PC-3 (cell line): ENCODE results near the gene DPP7. TPM values are rescaled to one million over a fixed set of nuclear protein-coding genes. Genes with fewer than 3 reads are reported as not detected.

Experiments used
- ATAC-seq: fragments of 200-7000 bp; cut with Tn5 transposase; 2 replicates; pipeline ENCODE4 v1.9.1; 2020; ENCODE audit warnings: mild to moderate bottlenecking, moderate library complexity
- BruUV-seq: library from RNA; stranded (reverse); fragments of 400-500 nt; replicated peaks from 2 replicates; lab custom pipeline; 2021; lab: Mats Ljungman, UMichigan
- CTCF ChIA-PET: fragments of 300-600 bp; sonication (Branson Sonifier 250); formaldehyde crosslinking; loops from one replicate; lab custom pipeline; 2022; ENCODE audit warnings: antibody characterized with exemption; lab: Charles Lee
- POLR2A ChIA-PET: fragments of 300-600 bp; sonication (Branson Sonifier 250); formaldehyde crosslinking; loops from one replicate; lab custom pipeline; 2022; ENCODE audit warnings: antibody characterized with exemption; ENCODE audit not compliant: unreplicated experiment; lab: Charles Lee
- DNase-seq: peaks from one replicate; pipeline ENCODE4 v3.0.0-alpha.2; 2015
- H2AFZ ChIP-seq: fragments of 300-600 bp; sonication (generic); 2 replicates; pipeline ENCODE4 v1.6.0; 2016; ENCODE audit warnings: antibody characterized with exemption, low read length
- H3F3A ChIP-seq: fragments of 300-600 bp; sonication (generic); one replicate; pipeline ENCODE4 v1.6.0; 2017; ENCODE audit warnings: antibody characterized with exemption, low read length, control low read depth, mild to moderate bottlenecking; ENCODE audit not compliant: unreplicated experiment
- H3K27ac ChIP-seq: fragments of 300-600 bp; sonication (generic); 2 replicates; pipeline ENCODE4 v1.5.1; 2016; ENCODE audit warnings: mild to moderate bottlenecking, low read length
- H3K27me3 ChIP-seq: fragments of 300-600 bp; sonication (generic); 2 replicates; pipeline ENCODE4 v1.6.1; 2016; ENCODE audit warnings: low read length, mixed read lengths
- H3K36me3 ChIP-seq: fragments of 300-600 bp; sonication (generic); 2 replicates; pipeline ENCODE4 v1.6.1; 2016; ENCODE audit warnings: low read depth, mixed run types, low read length, mixed read lengths
- H3K4me1 ChIP-seq: fragments of 300-600 bp; sonication (generic); 2 replicates; pipeline ENCODE4 v1.5.1; 2016; ENCODE audit warnings: low read length; ENCODE audit not compliant: insufficient read depth
- H3K4me2 ChIP-seq: fragments of 300-600 bp; sonication (generic); 2 replicates; pipeline ENCODE4 v1.6.0; 2016; ENCODE audit warnings: low read length
- H3K4me3 ChIP-seq: fragments of 300-600 bp; sonication (generic); 2 replicates; pipeline ENCODE4 v1.5.1; 2016; ENCODE audit warnings: mild to moderate bottlenecking, low read length, mixed read lengths
- H3K79me2 ChIP-seq: fragments of 300-600 bp; sonication (generic); 2 replicates; pipeline ENCODE4 v1.6.1; 2017; ENCODE audit warnings: low read length, mixed read lengths
- H3K9ac ChIP-seq: fragments of 300-600 bp; sonication (generic); 2 replicates; pipeline ENCODE4 v1.6.0; 2016; ENCODE audit warnings: mild to moderate bottlenecking, low read length
- H3K9me2 ChIP-seq: fragments of 300-600 bp; sonication (generic); replicated peaks from 2 replicates; pipeline ENCODE4 v1.6.1; 2016; ENCODE audit warnings: mixed run types, low read length, mixed read lengths
- H3K9me3 ChIP-seq: fragments of 300-600 bp; sonication (generic); 2 replicates; pipeline ENCODE4 v1.6.1; 2016; ENCODE audit warnings: low read length, mixed read lengths
- H4K20me1 ChIP-seq: fragments of 300-600 bp; sonication (generic); 2 replicates; pipeline ENCODE4 v1.6.1; 2016; ENCODE audit warnings: low read length, mixed read lengths
- EZH2 ChIP-seq: fragments of 300-600 bp; sonication (generic); IDR thresholded peaks from one replicate; pipeline ENCODE4 v1.6.1; 2017; ENCODE audit warnings: antibody characterized with exemption, mild to moderate bottlenecking, low read length; ENCODE audit not compliant: unreplicated experiment
- EZH2phosphoT487 ChIP-seq: fragments of 300-600 bp; sonication (generic); IDR thresholded peaks from 2 replicates; pipeline ENCODE4 v1.6.1; 2018; ENCODE audit warnings: mild to moderate bottlenecking, antibody characterized with exemption, low read length, borderline replicate concordance
- intact Hi-C: fragments of 100-400 bp; cut with micrococcal nuclease; formaldehyde crosslinking; loops from 2 replicates; pipeline ENCODE4 v1.9.0; 2023
- total RNA-seq: library from RNA; depleted of rRNA; stranded (reverse); fragments of >200 nt; gene quantifications from 2 replicates; pipeline ENCODE4 v1.2.3, GENCODE V29; 2014
- TF ChIP-seq, protein P1 (sequence below): fragments of 300-600 bp; sonication (generic); conservative IDR thresholded peaks from 2 replicates; pipeline ENCODE4 v1.5.1; 2017; ENCODE audit warnings: antibody characterized with exemption, low read depth, mild to moderate bottlenecking, low read length

Gene DPP7
- total RNA-seq, 1 experiment from 2014 or later, result 103 TPM

DNA sequence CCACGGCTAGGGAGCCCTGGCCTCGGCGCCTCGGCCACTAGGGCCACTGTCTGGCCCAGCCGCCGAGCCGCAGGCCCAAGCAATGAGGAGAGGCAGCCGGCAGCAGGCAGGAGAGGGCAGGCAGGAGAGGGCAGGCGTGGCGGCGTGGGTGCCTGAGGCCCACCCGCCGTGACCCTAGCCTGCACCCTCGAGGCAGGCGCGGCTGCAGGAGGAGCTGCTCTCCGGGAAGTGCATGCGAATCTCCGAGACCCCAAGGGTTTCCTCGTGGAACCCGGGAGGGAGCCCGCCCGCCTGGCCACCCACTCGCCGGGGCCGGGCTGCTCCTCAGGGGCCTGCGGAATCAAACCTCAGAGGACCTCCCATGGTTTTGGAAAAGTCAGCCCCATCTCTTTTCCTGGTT, 33.7 kb upstream of the DPP7 start:
- Histone ChIP-seq H3K27ac (no peak overlapping the region), H3K79me2 (no peaks in the 10 kb centered on the region), H3F3A (no peaks in the 10 kb centered on the region), H4K20me1 (no peaks in the 10 kb centered on the region), H3K4me3 (no peak overlapping the region), H2AFZ (no peak overlapping the region), H3K36me3 (no peaks in the 10 kb centered on the region), H3K4me1 (no peaks in the 10 kb centered on the region; the same call in 1 of the 2 replicates), H3K9me3 (no peaks in the 10 kb centered on the region), H3K27me3 (no peaks in the 10 kb centered on the region), H3K4me2 (no peak overlapping the region), H3K9ac (no peak overlapping the region), H3K9me2 (no peaks in the 10 kb centered on the region)
- no peak for DNase-seq
- no peak for ATAC-seq
- ChIA-PET CTCF (no interaction called here), POLR2A (no interaction called here)
- intact Hi-C loops, result no loop called here
- BruUV-seq, result no TSS peak
- no peak for TF ChIP-seq EZH2phosphoT487
- TF ChIP-seq, protein P1, sequence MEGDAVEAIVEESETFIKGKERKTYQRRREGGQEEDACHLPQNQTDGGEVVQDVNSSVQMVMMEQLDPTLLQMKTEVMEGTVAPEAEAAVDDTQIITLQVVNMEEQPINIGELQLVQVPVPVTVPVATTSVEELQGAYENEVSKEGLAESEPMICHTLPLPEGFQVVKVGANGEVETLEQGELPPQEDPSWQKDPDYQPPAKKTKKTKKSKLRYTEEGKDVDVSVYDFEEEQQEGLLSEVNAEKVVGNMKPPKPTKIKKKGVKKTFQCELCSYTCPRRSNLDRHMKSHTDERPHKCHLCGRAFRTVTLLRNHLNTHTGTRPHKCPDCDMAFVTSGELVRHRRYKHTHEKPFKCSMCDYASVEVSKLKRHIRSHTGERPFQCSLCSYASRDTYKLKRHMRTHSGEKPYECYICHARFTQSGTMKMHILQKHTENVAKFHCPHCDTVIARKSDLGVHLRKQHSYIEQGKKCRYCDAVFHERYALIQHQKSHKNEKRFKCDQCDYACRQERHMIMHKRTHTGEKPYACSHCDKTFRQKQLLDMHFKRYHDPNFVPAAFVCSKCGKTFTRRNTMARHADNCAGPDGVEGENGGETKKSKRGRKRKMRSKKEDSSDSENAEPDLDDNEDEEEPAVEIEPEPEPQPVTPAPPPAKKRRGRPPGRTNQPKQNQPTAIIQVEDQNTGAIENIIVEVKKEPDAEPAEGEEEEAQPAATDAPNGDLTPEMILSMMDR, result no peak
- no peak for TF ChIP-seq EZH2

DNA sequence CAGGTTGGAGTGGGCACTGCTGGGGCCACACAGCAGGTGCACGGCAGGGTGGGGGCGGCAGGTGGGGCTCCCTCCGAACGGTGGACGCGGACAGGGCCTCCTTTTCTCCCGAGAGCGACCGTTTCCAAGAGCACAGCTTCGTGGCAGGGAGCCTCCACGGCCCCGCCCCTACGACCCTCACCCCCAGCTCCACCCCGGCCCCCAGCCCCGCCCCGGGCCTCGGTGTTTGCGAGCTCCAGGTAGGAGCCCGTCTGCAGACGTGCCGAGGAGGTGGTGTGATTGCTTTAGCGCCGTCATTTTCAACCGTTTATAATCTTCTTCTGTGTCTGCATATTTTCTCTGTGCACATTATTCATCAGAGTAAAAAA, 33.2 kb upstream of the DPP7 start:
- intact Hi-C loops, result no loop called here
- Histone ChIP-seq H3K4me3 (no peak overlapping the region), H3K27me3 (no peaks in the 10 kb centered on the region), H3K36me3 (no peaks in the 10 kb centered on the region), H3K9me2 (no peaks in the 10 kb centered on the region), H4K20me1 (no peaks in the 10 kb centered on the region), H3F3A (no peaks in the 10 kb centered on the region), H3K79me2 (no peaks in the 10 kb centered on the region), H2AFZ (no peak overlapping the region), H3K9ac (no peak overlapping the region), H3K9me3 (no peaks in the 10 kb centered on the region), H3K27ac (no peak overlapping the region), H3K4me2 (no peak overlapping the region), H3K4me1 (no peaks in the 10 kb centered on the region; the same call in 1 of the 2 replicates)
- TF ChIP-seq EZH2phosphoT487 (no peak), EZH2 (no peak)
- TF ChIP-seq, protein P1, result no peak
- DNase-seq (no peak), ATAC-seq (no peak)
- ChIA-PET POLR2A (no interaction called here), CTCF (no interaction called here)
- BruUV-seq, result no TSS peak

DNA sequence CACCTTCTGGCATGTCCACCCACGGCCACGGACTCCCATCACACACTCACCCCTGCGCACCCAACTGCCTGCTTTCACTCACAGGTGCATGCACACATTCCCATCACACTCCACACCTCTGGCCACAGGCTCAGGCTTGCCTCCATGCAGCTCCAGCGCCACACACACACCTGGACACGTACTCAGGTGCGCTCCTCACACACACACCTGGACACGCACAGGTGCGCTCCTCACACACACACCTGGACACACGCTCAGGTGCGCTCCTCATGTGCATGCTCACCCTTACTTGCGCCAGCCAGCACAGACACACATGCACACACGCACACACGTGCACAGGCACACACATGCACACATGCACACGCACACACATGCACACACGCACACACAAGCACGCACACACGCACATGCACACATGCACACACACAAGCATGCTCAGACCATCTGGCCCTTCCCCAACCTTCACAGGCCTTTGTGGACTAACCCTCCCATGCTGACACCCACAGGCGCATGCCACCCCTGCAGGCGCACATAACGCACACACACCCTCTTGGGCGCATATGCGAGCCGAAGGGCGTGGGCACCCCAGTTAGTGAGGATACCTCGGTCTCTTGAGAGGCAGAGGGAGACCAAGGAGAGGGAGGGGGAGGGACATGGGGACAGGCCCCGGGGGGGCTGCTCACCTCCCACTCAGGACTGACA, 32.7 kb upstream of the DPP7 start:
- Histone ChIP-seq H3K4me1 (no peaks in the 10 kb centered on the region; the same call in 1 of the 2 replicates), H3K9me2 (no peaks in the 10 kb centered on the region), H3K27ac (no peak overlapping the region), H3K36me3 (no peaks in the 10 kb centered on the region), H4K20me1 (no peaks in the 10 kb centered on the region), H3K4me3 (no peak overlapping the region), H2AFZ (no peak overlapping the region), H3K9me3 (no peaks in the 10 kb centered on the region), H3K9ac (no peak overlapping the region), H3K4me2 (no peak overlapping the region), H3F3A (no peaks in the 10 kb centered on the region), H3K79me2 (no peaks in the 10 kb centered on the region), H3K27me3 (no peaks in the 10 kb centered on the region)
- ChIA-PET CTCF (no interaction called here), POLR2A (no interaction called here)
- intact Hi-C loops, result no loop called here
- TF ChIP-seq EZH2phosphoT487 (no peak), EZH2 (no peak)
- TF ChIP-seq, protein P1, result no peak
- DNase-seq (no peak), ATAC-seq (no peak)
- no TSS peak for BruUV-seq
